ENCODE data around the gene EML3. TPM values are rescaled to one million over a fixed set of nuclear protein-coding genes. Genes with fewer than 3 reads are reported as not detected.
A peak's percentile ranks its signal among the peaks of the same experiment; 100 is the strongest.

The EML3 gene, protein sequence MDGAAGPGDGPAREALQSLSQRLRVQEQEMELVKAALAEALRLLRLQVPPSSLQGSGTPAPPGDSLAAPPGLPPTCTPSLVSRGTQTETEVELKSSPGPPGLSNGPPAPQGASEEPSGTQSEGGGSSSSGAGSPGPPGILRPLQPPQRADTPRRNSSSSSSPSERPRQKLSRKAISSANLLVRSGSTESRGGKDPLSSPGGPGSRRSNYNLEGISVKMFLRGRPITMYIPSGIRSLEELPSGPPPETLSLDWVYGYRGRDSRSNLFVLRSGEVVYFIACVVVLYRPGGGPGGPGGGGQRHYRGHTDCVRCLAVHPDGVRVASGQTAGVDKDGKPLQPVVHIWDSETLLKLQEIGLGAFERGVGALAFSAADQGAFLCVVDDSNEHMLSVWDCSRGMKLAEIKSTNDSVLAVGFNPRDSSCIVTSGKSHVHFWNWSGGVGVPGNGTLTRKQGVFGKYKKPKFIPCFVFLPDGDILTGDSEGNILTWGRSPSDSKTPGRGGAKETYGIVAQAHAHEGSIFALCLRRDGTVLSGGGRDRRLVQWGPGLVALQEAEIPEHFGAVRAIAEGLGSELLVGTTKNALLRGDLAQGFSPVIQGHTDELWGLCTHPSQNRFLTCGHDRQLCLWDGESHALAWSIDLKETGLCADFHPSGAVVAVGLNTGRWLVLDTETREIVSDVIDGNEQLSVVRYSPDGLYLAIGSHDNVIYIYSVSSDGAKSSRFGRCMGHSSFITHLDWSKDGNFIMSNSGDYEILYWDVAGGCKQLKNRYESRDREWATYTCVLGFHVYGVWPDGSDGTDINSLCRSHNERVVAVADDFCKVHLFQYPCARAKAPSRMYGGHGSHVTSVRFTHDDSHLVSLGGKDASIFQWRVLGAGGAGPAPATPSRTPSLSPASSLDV
- total RNA-seq (2021; ENCODE audit: unreplicated experiment) (88.8 TPM), Bru-seq, nascent RNA (percentile 68 among the genes with signal in this experiment), BruChase-seq, experiment 1, labeled RNA remaining after a 2-hour chase (percentile 85 among the genes with signal in this experiment), BruChase-seq, experiment 2, labeled RNA remaining after a 6-hour chase (percentile 86 among the genes with signal in this experiment)
- 77.9 TPM for polyA plus RNA-seq (2012; ENCODE audit: insufficient read length)
- long read RNA-seq, transcript EML3-201 (22 exons, 3,017 nt): minor isoform, 12 of 99 reads
- long read RNA-seq, transcript EML3-202 (22 exons, 3,256 nt): major isoform, 21 of 99 reads
- long read RNA-seq, partial matches to known transcripts: 39 of 99 reads
- long read RNA-seq, other reads (novel, unspliced or antisense): 27 of 99 reads

DNA sequence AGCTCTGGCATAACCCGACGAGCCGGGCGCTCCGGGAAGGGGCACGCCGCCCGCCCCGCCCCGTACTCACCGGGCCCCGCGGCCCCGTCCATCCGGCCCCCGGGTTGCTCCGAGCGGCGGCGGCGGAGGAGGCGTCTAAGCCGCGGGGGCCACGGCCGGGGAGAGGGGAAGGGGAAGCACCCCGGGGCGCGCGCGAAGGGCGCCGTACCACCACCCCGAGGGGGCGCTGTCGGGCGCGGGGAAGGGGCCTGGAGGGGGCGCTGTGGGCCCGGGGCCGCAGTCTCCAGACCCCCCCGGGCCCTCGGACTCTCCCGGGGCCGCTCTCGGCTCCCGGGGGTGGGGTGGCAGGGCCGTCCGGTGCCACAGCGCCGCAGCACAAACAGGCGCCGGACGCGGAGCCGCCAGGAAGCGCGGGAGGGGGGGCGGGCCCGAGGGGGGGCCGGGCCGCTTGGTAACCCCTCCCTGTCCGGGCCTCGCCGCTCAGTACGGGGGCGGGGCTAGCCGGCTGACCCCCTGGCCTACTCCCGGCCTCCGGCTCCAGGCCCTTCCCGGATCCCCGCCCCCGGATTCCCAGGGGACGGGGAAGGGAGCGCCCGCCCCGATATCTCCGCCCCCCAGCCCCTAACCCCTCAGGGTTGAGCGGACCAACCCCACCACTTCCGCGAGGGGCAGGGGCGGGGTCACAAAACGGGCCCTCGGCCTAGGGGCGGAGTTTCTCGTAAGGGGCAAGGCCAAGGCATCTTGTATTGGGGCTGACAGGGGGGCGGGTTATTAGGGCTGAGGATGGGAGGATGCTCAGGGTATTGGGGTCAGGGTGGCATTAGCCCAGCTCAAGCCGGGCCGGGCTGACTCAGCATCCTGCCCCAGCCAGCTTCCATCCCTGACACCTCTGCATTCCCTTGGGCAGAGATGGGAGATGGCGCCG lies at the start of gene EML3, which contains the start of gene ROM1:
Gene EML3 (minus strand): TSS at position 410 of the 925 bp plus-strand sequence. CDS start 318 bp downstream, at position 92.
Gene ROM1 (plus strand): TSS at position 892 of the 925 bp plus-strand sequence. CDS start 25 bp downstream, at position 917.
- H3K9me3 ChIP-seq (ENCODE audit: control insufficient read depth, insufficient read depth, low read depth, low read length): no peaks in the 10 kb centered on the region
- TF ChIP-seq POLR2AphosphoS5 (IDR thresholded peaks at IDR 0.05; ENCODE audit: low read depth, low read length) (peak; percentile 44; the same call in 1 of the 2 replicates), TCF7L2 (IDR thresholded peaks at IDR 0.05; ENCODE audit: low read depth, low read length) (no peak), SIN3A (IDR thresholded peaks at IDR 0.05; ENCODE audit: borderline replicate concordance, insufficient read depth, low read depth, low read length) (peak; percentile 88; the same call in 1 of the 2 replicates)
- TF ChIP-seq, protein P1, sequence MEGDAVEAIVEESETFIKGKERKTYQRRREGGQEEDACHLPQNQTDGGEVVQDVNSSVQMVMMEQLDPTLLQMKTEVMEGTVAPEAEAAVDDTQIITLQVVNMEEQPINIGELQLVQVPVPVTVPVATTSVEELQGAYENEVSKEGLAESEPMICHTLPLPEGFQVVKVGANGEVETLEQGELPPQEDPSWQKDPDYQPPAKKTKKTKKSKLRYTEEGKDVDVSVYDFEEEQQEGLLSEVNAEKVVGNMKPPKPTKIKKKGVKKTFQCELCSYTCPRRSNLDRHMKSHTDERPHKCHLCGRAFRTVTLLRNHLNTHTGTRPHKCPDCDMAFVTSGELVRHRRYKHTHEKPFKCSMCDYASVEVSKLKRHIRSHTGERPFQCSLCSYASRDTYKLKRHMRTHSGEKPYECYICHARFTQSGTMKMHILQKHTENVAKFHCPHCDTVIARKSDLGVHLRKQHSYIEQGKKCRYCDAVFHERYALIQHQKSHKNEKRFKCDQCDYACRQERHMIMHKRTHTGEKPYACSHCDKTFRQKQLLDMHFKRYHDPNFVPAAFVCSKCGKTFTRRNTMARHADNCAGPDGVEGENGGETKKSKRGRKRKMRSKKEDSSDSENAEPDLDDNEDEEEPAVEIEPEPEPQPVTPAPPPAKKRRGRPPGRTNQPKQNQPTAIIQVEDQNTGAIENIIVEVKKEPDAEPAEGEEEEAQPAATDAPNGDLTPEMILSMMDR (IDR thresholded peaks at IDR 0.05): peak; percentile 100
- TF ChIP-seq, protein P2, sequence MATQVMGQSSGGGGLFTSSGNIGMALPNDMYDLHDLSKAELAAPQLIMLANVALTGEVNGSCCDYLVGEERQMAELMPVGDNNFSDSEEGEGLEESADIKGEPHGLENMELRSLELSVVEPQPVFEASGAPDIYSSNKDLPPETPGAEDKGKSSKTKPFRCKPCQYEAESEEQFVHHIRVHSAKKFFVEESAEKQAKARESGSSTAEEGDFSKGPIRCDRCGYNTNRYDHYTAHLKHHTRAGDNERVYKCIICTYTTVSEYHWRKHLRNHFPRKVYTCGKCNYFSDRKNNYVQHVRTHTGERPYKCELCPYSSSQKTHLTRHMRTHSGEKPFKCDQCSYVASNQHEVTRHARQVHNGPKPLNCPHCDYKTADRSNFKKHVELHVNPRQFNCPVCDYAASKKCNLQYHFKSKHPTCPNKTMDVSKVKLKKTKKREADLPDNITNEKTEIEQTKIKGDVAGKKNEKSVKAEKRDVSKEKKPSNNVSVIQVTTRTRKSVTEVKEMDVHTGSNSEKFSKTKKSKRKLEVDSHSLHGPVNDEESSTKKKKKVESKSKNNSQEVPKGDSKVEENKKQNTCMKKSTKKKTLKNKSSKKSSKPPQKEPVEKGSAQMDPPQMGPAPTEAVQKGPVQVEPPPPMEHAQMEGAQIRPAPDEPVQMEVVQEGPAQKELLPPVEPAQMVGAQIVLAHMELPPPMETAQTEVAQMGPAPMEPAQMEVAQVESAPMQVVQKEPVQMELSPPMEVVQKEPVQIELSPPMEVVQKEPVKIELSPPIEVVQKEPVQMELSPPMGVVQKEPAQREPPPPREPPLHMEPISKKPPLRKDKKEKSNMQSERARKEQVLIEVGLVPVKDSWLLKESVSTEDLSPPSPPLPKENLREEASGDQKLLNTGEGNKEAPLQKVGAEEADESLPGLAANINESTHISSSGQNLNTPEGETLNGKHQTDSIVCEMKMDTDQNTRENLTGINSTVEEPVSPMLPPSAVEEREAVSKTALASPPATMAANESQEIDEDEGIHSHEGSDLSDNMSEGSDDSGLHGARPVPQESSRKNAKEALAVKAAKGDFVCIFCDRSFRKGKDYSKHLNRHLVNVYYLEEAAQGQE (IDR thresholded peaks at IDR 0.05; ENCODE audit: insufficient read depth in 1 of 2, low read depth in 2 of 2, low read length in 1 of 2): no peak
- H3K27me3 ChIP-seq (ENCODE audit: control insufficient read depth, insufficient read depth, low read length): no peaks in the 10 kb centered on the region
- ATAC-seq (peak; percentile 87), DNase-seq (ENCODE audit: low read depth, low spot score) (no peak)
- in situ Hi-C loops (cut with HindIII; ENCODE audit: low pct_unique_long_range_greater_than_20kb, low sequenced_read_pairs): no loop called here
- H3K36me3 ChIP-seq (ENCODE audit: control insufficient read depth, insufficient read depth, low read length): no peaks in the 10 kb centered on the region; the same call in 1 of the 2 replicates
- ChIA-PET POLR2A (interaction anchor here (0.6 to 0.7 kb wide), 2 partner anchors 28 to 260 kb away, joined by 8 read pairs; no protein-coding TSS in a partner anchor), CTCF (interaction anchor here (0.7 to 1.2 kb wide), 4 partner anchors 11 to 52 kb away, joined by 5 to 8 read pairs (median 6); partner anchors contain the start of genes C11orf98 and MTA2)
- intact Hi-C loops (cut with micrococcal nuclease; ENCODE audit: unreplicated experiment): no loop called here
- H3K4me1 ChIP-seq (ENCODE audit: control insufficient read depth, insufficient read depth, low read length): peaks cover 21% of the 10 kb centered on the region
- H3K4me3 ChIP-seq (ENCODE audit: low read depth in 2 of 2, low read length in 2 of 2): peak within 1 kb of the TSS; percentile 80 to 87
- peak within 1 kb of the TSS; percentile 90 for H3K27ac ChIP-seq (ENCODE audit: low read length)
- no TSS peak for BruUV-seq (replicated peaks)
